GM18907 (cell line): Measurements from ENCODE around the gene MICAL3.

Experiments
- ATAC-seq: cut with Tn5 transposase; IDR thresholded peaks from one replicate; pipeline ENCODE4 v1.9.1; 2021; ENCODE audit warnings: mild to moderate bottlenecking, moderate library complexity; ENCODE audit not compliant: unreplicated experiment

The MICAL3 gene

DNA sequence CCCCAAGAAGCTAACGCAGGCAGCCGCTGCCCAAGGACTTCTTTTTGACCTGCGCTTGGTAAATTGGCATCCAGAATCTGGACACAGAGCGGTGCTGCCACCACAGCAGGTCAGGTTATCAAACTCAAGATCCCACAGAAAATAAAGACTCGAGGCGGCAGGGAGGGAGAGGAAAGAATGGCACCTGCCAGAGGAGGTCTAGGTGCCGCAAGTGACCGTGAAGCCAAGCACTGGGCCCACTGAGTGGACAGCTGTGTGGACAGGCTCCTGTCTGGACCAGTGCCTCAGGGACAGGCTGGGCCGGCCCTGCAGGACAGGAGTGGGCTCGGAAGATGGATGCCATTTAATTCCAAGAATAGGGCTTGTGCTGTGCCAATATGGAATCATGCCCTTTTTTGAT lies 277.4 kb downstream of the MICAL3 start:
- no peak for ATAC-seq

DNA sequence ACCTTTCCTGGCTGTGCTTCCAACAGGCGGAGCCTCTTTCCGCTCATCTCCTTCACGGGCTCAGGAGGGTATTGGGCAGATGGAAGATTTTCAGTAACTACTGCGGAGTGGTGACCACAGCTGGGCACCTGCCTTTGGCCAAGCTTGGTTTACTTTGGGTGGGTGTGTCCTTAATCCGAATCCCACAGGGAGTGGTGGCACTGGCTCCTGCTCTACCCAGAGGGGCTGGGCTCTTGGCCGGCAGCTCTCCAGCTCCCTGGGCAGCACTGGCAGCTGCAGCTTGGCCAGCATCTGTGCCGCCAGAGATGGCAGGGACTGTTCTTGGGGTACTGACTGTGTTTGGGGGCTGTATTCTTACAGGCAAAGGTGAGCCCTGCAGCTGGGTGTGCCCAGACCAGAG lies 279.9 kb downstream of the MICAL3 start:
- ATAC-seq = no peak

DNA sequence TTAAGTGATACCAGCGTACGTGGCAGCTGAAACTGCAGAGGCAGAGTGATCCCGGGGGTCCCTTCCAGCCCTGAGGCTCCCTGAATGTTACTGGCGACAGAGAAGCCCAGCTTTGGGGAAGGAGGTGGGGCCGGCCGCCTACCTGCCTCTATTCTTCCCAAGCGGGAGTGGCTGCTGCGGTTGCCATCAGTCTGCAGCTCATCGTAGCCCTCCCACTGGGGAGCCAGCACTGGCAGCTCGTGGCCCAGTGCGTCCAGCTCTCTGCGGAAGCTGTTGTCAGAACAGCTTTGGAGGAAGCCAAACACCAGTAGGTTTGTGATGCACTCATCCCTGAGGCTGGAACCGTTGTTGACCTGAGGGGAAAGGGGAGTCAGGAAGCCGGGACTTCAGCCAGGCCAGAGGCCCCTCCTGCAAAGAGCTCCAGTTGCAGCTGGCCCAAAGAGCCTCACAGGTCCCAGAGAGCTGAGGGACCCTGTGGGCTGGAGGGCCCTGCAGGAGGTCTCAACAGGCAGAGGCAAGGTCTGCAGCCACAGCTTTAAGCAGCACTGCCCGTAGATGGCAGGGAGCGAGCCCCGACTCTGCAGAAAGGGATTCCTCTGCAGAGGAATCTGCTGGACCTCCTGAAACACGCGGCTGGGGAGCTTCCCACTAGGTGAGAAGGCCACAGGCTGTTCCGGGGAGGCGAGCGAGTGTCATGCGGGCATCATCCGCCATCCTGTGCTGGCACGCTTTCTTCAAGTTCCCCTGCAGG lies 280.5 kb downstream of the MICAL3 start:
- ATAC-seq = no peak

DNA sequence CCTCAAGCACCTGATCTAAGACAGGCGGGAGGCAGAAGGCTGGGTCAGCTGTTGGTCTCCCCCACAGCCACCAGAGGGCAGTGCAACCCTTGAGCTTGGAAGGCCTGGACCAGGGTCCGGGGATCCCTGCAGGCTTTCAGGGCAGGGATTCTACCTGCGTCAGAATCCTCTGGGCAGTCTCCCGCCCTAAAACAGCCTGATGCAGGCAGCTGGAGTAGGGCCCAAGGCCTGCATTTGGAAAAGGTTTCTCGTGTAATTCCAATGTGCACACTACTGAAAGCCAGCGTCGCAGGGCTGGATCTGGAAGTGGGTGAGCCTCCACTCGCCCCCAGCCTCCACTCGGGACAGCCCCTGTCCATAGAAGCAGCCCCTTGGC lies 281.8 kb downstream of the MICAL3 start:
- ATAC-seq = no peak

DNA sequence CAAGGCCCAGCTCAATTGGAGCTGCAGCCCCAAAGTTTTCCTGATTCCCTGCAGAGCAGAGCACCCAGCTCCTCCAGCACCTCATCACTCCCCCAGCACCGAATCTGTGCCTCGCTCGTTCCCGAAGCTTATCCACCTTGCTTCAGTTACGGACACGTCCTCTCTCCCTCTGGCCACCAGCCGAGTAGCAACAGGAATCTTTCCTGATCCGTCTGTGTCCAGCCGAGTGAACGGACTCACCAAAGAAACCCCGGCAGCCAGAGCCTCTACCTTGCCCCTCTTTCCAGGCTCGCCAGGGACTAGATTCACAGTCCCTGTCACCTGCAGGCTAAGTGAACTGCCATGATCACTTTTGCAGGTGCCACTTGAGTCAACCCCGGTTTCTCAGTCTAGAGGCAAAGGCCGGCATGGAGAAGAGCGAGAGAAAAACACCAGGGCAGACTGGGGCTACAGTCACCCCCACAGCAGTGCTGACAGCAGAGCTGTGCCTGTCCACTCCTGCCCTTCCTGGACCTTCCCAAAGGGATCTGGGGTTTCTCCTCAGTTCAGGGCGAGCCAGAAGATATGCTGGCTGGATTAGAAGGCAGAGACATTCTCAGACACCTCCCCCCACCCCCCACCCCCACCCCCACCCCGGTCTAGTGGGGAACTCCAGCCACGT lies 282.4 kb downstream of the MICAL3 start:
- ATAC-seq = no peak

DNA sequence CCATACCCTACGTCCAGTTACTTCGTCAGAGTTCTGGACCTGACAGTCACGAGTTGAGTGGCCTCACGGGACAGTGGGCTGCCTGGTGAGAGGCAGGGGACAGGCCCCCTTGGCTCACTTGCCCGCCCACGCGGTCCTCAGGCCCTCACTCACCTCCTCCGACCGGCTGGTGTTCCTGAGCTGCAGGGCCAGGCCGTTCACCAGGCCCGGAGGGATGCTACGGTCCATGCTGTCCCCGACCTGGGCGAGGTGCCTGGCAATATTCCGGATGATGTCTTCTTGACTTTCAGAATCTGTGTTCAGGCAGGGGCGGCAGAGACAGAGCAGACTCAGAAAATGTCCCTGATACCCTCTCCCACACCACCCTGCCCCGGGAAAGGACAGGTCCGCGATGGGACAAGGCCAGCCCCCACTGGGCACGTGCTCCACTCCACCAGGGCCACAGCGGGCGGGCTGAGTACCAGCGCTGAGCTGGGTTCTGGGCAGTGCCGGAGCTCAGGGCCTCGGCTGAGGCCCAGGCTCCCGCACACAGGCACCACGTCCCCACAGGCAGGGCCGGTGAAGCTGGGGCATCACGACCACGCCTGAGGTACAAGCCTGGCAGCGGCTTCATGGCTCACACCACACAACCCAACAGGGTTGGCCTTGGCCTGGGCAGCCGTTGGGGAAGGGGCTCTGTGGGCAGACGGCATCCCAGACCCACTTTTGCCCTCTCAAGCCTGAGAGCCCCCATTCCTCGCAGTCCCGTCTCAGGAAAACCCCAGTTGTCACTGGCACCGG lies 285.0 kb downstream of the MICAL3 start:
- no peak for ATAC-seq

DNA sequence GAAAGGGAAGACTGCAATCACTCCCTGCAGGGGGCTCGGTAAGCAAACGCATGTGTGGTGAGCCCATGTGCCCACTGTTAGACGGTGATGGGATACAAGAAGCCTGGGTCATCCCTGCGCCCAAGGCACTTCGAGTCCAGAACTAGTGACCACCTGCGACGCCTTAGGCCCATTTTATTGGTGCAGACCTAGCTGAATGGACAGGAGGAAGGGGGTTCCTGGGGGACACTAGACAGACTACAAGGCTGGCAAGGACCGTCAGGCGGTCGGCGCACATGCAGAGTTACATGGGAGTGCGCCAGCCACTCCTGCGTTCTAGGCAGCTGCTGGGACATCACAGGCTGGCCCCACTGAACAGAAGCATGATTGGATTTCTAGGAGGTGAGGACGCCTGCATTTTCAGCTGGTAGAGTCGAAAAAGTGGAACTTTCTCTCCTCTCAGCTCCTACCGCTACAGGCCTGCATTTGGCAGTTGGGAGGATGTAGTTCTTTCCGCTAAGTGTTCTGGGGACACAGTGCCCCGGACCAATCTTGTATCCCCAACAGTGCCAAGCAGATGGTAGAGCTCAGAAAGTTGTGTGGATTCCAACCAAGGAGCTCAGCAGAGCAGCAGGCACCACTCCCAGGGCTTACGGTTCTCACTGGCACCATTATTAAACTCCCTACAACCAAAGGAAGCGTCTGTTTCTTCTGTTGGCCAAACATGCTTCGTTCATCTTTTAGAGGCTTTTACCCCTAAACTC lies 285.8 kb downstream of the MICAL3 start:
- ATAC-seq = no peak
